NCI-H82 treated with DMSO at 0.1 percent for 48 hours (cell line): Measurements from ENCODE around the gene EFL1.
"Not testable (repeated sequence)": the region's sequence is repeated elsewhere in the genome, so short reads cannot be mapped to it uniquely, and the experiment has no call there.

Source experiments
- DNase-seq: peaks from one replicate; lab custom pipeline; 2025; ENCODE audit not compliant: unreplicated experiment; lab: John Stamatoyannopoulos, UW

EFL1 gene

GRCh38 chr15:82282386-82282785 lies 19.9 kb upstream of the EFL1 start:
- DNase-seq = not testable (repeated sequence)

GRCh38 chr15:82281276-82281675 lies 18.7 kb upstream of the EFL1 start:
- DNase-seq = not testable (repeated sequence)

- no peak for DNase-seq
Measured at GRCh38 chr15:82275410-82275809, 12.9 kb upstream of the EFL1 start.

GRCh38 chr15:82272154-82272553 lies 9.6 kb upstream of the EFL1 start:
- no peak for DNase-seq

GRCh38 chr15:82268454-82268853 lies 5.9 kb upstream of the EFL1 start:
- DNase-seq = not testable (repeated sequence)

- DNase-seq = not testable (repeated sequence)
Measured at GRCh38 chr15:82267137-82267536, 4.6 kb upstream of the EFL1 start.

- no peak for DNase-seq
Measured at GRCh38 chr15:82263350-82263749, 816 bp upstream of the EFL1 start.

- not testable (repeated sequence) for DNase-seq
Measured at GRCh38 chr15:82261566-82262421, 740 bp downstream of the EFL1 start.

- DNase-seq = not testable (repeated sequence)
Measured at GRCh38 chr15:82248261-82248660, 14.3 kb downstream of the EFL1 start.

- DNase-seq = not testable (repeated sequence)
Measured at GRCh38 chr15:82245956-82246355, 16.6 kb downstream of the EFL1 start.

- DNase-seq = not testable (repeated sequence)
Measured at GRCh38 chr15:82243644-82244043, 18.9 kb downstream of the EFL1 start.

GRCh38 chr15:82241836-82242499 lies 20.6 kb downstream of the EFL1 start:
- DNase-seq = not testable (repeated sequence)

- DNase-seq = no peak
Measured at GRCh38 chr15:82239685-82240391, 22.7 kb downstream of the EFL1 start.

GRCh38 chr15:82237944-82238534 lies 24.5 kb downstream of the EFL1 start:
- not testable (repeated sequence) for DNase-seq

GRCh38 chr15:82231842-82232241 lies 30.7 kb downstream of the EFL1 start:
- DNase-seq = no peak

- DNase-seq = no peak
Measured at GRCh38 chr15:82231233-82231632, 31.3 kb downstream of the EFL1 start.

GRCh38 chr15:82228750-82229149 lies 33.8 kb downstream of the EFL1 start:
- no peak for DNase-seq

- not testable (repeated sequence) for DNase-seq
Measured at GRCh38 chr15:82221535-82221934, 41.0 kb downstream of the EFL1 start.

GRCh38 chr15:82216092-82216491 lies 46.4 kb downstream of the EFL1 start:
- DNase-seq = not testable (repeated sequence)

- DNase-seq = not testable (repeated sequence)
Measured at GRCh38 chr15:82212201-82212600, 50.3 kb downstream of the EFL1 start.

GRCh38 chr15:82210066-82210597 lies 52.4 kb downstream of the EFL1 start:
- DNase-seq = not testable (repeated sequence)
